DOHH2 (cell line): ENCODE results near the gene NFIA.

Experiments
- H3F3A ChIP-seq: fragments of 200-600 bp; sonication (generic), shearing (Covaris generic); 2 replicates; pipeline ENCODE4 v1.6.0; 2016; ENCODE audit warnings: antibody characterized with exemption, mild to moderate bottlenecking; ENCODE audit not compliant: control insufficient read depth, insufficient read depth
- H3K27ac ChIP-seq: fragments of 200-600 bp; sonication (generic); 2 replicates; pipeline ENCODE4 v1.5.1; 2014; ENCODE audit warnings: low read depth, mild to moderate bottlenecking, low read length, moderate library complexity
- H3K27me3 ChIP-seq: fragments of 200-600 bp; sonication (generic); 2 replicates; pipeline ENCODE4 v1.6.1; 2014; ENCODE audit warnings: mild to moderate bottlenecking, low read length, mixed read lengths; ENCODE audit not compliant: control insufficient read depth
- H3K36me3 ChIP-seq: fragments of 200-600 bp; sonication (generic); 2 replicates; pipeline ENCODE4 v1.6.1; 2014; ENCODE audit warnings: mild to moderate bottlenecking, low read length, moderate library complexity, mixed read lengths; ENCODE audit not compliant: control insufficient read depth
- H3K4me1 ChIP-seq: fragments of 200-600 bp; sonication (generic); 2 replicates; pipeline ENCODE4 v1.6.1; 2014; ENCODE audit warnings: mild to moderate bottlenecking, low read length, mixed read lengths; ENCODE audit not compliant: control insufficient read depth
- H3K4me2 ChIP-seq: fragments of 200-600 bp; sonication (generic); 2 replicates; pipeline ENCODE4 v1.6.0; 2014; ENCODE audit warnings: mild to moderate bottlenecking, low read length, moderate library complexity
- H3K4me3 ChIP-seq: fragments of 200-600 bp; sonication (generic); 2 replicates; pipeline ENCODE4 v1.5.1; 2014; ENCODE audit warnings: mild to moderate bottlenecking, low read length, mixed read lengths
- H3K79me2 ChIP-seq: fragments of 200-600 bp; sonication (generic); 2 replicates; pipeline ENCODE4 v1.6.1; 2014; ENCODE audit warnings: mild to moderate bottlenecking, low read length, mixed read lengths; ENCODE audit not compliant: control insufficient read depth
- H3K9me2 ChIP-seq: fragments of 200-600 bp; sonication (generic); replicated peaks from 2 replicates; pipeline ENCODE4 v1.6.1; 2014; ENCODE audit warnings: mild to moderate bottlenecking, low read length, mixed read lengths; ENCODE audit not compliant: control insufficient read depth
- H3K9me3 ChIP-seq: fragments of 200-600 bp; sonication (generic); 2 replicates; pipeline ENCODE4 v1.6.1; 2014; ENCODE audit warnings: antibody characterized with exemption, low read length, mixed read lengths; ENCODE audit not compliant: control insufficient read depth, insufficient read depth
- H4K20me1 ChIP-seq: fragments of 200-600 bp; sonication (generic); 2 replicates; pipeline ENCODE4 v1.6.0; 2014; ENCODE audit warnings: low read depth, mild to moderate bottlenecking, antibody characterized with exemption, low read length, moderate library complexity; ENCODE audit not compliant: control insufficient read depth, insufficient read depth
- CTCF ChIP-seq: fragments of 200-600 bp; sonication (generic); IDR thresholded peaks from one replicate; pipeline ENCODE4 v1.5.1; 2014; ENCODE audit warnings: antibody characterized with exemption, mild to moderate bottlenecking, low read depth, low read length; ENCODE audit not compliant: poor library complexity, severe bottlenecking
- EZH2phosphoT487 ChIP-seq: fragments of 200-600 bp; sonication (generic); IDR thresholded peaks from 2 replicates; pipeline ENCODE4 v1.6.1; 2017; ENCODE audit warnings: borderline replicate concordance, mild to moderate bottlenecking, antibody characterized with exemption, low read length, moderate library complexity, mixed read lengths

NFIA gene

GRCh38 chr1:61287014-61287413, 204.7 kb downstream of the NFIA start:
- Histone ChIP-seq H3K9me3 (no peaks in the 10 kb centered on the region), H3K4me3 (no peak overlapping the region), H3K4me2 (no peak overlapping the region), H3K27ac (no peak overlapping the region), H3K4me1 (no peaks in the 10 kb centered on the region), H3K9me2 (no peaks in the 10 kb centered on the region), H3F3A (no peaks in the 10 kb centered on the region), H3K79me2 (no peaks in the 10 kb centered on the region), H3K27me3 (no peaks in the 10 kb centered on the region), H3K36me3 (no peaks in the 10 kb centered on the region), H4K20me1 (no peaks in the 10 kb centered on the region)
- TF ChIP-seq CTCF (no peak), EZH2phosphoT487 (no peak)

- H3K4me2 ChIP-seq, result no peak overlapping the region
- TF ChIP-seq EZH2phosphoT487, result no peak
- TF ChIP-seq CTCF, result no peak
Measured at GRCh38 chr1:61287734-61288133, 205.4 kb downstream of the NFIA start.

GRCh38 chr1:61289232-61290098, 207.1 kb downstream of the NFIA start:
- no peaks in the 10 kb centered on the region for H3K79me2 ChIP-seq
- H3K4me1 ChIP-seq, result no peaks in the 10 kb centered on the region
- no peak overlapping the region for H3K4me3 ChIP-seq
- H4K20me1 ChIP-seq, result no peaks in the 10 kb centered on the region
- H3K27me3 ChIP-seq, result no peaks in the 10 kb centered on the region
- TF ChIP-seq CTCF (no peak), EZH2phosphoT487 (no peak)
- H3K9me2 ChIP-seq, result no peaks in the 10 kb centered on the region
- no peak overlapping the region for H3K4me2 ChIP-seq
- H3K9me3 ChIP-seq, result no peaks in the 10 kb centered on the region
- no peak overlapping the region for H3K27ac ChIP-seq
- no peaks in the 10 kb centered on the region for H3K36me3 ChIP-seq
- H3F3A ChIP-seq, result no peaks in the 10 kb centered on the region

More at GRCh38 chr1:61287734-61288133, 205.4 kb downstream of the NFIA start:
- H4K20me1 ChIP-seq, result no peaks in the 10 kb centered on the region
- no peak overlapping the region for H3K27ac ChIP-seq
- no peaks in the 10 kb centered on the region for H3K36me3 ChIP-seq
- no peaks in the 10 kb centered on the region for H3K9me2 ChIP-seq
- no peak overlapping the region for H3K4me3 ChIP-seq
- no peaks in the 10 kb centered on the region for H3K79me2 ChIP-seq
- no peaks in the 10 kb centered on the region for H3K9me3 ChIP-seq
- no peaks in the 10 kb centered on the region for H3K4me1 ChIP-seq
- H3F3A ChIP-seq, result no peaks in the 10 kb centered on the region
- no peaks in the 10 kb centered on the region for H3K27me3 ChIP-seq
